ENCODE measurements around the gene IGFL4.

The IGFL4 gene

GRCh38 chr19:46060012-46060411 is 19.2 kb upstream of the IGFL4 start:
- no peak for FAIRE-seq

GRCh38 chr19:46058778-46059177 is 18.0 kb upstream of the IGFL4 start:
- no peak for FAIRE-seq

- no peak for FAIRE-seq
Observed at GRCh38 chr19:46056536-46056935, 15.7 kb upstream of the IGFL4 start.

GRCh38 chr19:46052896-46053295 is 12.1 kb upstream of the IGFL4 start:
- FAIRE-seq = no peak

GRCh38 chr19:46049597-46049996 is 8.8 kb upstream of the IGFL4 start:
- no peak for FAIRE-seq

GRCh38 chr19:46043519-46043918 is 2.7 kb upstream of the IGFL4 start:
- no peak for FAIRE-seq

- FAIRE-seq = no peak
Observed at GRCh38 chr19:46042252-46042883, 1.6 kb upstream of the IGFL4 start.

- no peak for FAIRE-seq
Observed at GRCh38 chr19:46040125-46040524, 677 bp downstream of the IGFL4 start.

GRCh38 chr19:46036744-46037128 is 4.1 kb downstream of the IGFL4 start:
- no peak for FAIRE-seq

- FAIRE-seq = no peak
Observed at GRCh38 chr19:46035986-46036743, 4.6 kb downstream of the IGFL4 start.

- no peak for FAIRE-seq
Observed at GRCh38 chr19:46035546-46035945, 5.3 kb downstream of the IGFL4 start.

- FAIRE-seq = no peak
Observed at GRCh38 chr19:46033401-46033800, 7.4 kb downstream of the IGFL4 start.

GRCh38 chr19:46032597-46033025 is 8.2 kb downstream of the IGFL4 start:
- no peak for FAIRE-seq

- no peak for FAIRE-seq
Observed at GRCh38 chr19:46031781-46032596, 8.8 kb downstream of the IGFL4 start.

- no peak for FAIRE-seq
Observed at GRCh38 chr19:46030812-46031550, 9.8 kb downstream of the IGFL4 start.

- no peak for FAIRE-seq
Observed at GRCh38 chr19:46025835-46026234, 15.0 kb downstream of the IGFL4 start.

- FAIRE-seq = no peak
Observed at GRCh38 chr19:46023311-46023779, 17.5 kb downstream of the IGFL4 start.

- FAIRE-seq = no peak
Observed at GRCh38 chr19:46022431-46023310, 18.1 kb downstream of the IGFL4 start, which contains the start of gene PGLYRP1. Gene PGLYRP1, minus strand, starts transcription at chr19:46023053. Its CDS starts 32 bp downstream, at chr19:46023021.

- FAIRE-seq = no peak
Observed at GRCh38 chr19:46022061-46022430, 18.8 kb downstream of the IGFL4 start.

GRCh38 chr19:46021531-46022041 is 19.2 kb downstream of the IGFL4 start:
- no peak for FAIRE-seq

GRCh38 chr19:46020819-46021125 is 20.0 kb downstream of the IGFL4 start:
- FAIRE-seq = no peak

GRCh38 chr19:46019270-46019669 is 21.5 kb downstream of the IGFL4 start:
- no peak for FAIRE-seq

All from G401.6 (cell line).